HPDE6-E6E7 (cell line): ENCODE measurements around the gene NME3.

Experiments used
- DNase-seq: peaks from one replicate; pipeline ENCODE4 v3.0.0; 2011; ENCODE audit warnings: missing footprints; ENCODE audit errors: extremely low spot score

The NME3 gene

DNA sequence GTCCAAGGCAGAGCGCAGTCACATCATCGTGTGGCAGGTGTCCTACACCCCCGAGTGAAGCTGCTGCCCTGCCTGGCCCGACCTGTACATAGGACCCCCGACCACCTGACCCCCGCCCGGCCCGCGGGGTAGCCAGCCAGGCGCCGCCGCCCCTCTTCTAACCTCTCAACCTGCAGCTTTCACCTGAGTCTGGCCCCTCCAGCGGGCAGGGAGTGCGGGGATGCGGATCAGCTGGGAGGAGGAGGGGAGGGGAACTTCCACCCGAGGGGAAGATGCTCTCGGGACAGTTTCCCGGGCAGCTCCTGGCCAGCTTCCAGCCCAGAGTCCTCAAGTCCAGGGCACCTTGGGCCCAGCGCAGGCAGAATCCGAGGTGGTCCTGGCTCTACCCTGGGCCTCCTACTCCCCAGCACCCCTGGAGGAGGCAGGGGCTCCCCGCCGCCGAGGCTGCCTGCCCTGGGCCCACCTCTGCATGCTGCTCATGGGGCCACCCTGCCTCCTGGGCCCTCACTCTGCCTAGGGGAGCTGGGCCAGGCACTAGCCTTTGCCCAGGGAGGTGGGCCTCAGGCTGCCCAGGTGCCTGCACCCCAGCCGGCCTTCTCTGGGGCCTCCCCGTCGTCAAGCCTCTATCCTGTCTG, 2.5 kb downstream of the NME3 start:
- DNase-seq, result no peak

DNA sequence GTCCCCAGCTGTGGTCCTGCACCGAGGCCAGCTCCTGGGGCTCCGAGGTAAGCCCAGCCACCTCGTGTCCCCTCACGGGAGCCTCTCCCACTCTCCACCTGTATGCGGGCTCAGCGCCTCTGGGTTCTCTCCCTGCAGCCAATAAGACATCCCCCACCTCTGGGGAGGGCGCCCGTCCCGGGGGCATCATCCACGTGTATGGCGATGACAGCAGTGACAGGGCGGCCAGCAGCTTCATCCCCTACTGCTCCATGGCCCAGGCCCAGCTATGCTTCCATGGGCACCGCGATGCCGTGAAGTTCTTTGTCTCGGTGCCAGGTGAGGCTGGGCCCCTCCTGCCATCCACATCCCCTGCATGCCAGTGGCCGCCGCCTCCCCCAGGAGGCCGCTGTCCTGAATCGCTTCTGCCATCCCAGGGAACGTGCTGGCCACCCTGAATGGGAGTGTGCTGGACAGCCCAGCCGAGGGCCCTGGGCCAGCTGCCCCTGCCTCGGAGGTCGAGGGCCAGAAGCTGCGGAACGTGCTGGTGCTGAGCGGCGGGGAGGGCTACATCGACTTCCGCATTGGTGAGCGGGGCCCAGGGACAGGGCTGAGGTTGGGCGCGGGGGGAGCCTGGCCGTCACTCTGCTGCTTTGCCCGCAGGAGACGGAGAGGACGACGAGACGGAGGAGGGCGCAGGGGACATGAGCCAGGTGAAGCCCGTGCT, 3.1 kb downstream of the NME3 start:
- no peak for DNase-seq

DNA sequence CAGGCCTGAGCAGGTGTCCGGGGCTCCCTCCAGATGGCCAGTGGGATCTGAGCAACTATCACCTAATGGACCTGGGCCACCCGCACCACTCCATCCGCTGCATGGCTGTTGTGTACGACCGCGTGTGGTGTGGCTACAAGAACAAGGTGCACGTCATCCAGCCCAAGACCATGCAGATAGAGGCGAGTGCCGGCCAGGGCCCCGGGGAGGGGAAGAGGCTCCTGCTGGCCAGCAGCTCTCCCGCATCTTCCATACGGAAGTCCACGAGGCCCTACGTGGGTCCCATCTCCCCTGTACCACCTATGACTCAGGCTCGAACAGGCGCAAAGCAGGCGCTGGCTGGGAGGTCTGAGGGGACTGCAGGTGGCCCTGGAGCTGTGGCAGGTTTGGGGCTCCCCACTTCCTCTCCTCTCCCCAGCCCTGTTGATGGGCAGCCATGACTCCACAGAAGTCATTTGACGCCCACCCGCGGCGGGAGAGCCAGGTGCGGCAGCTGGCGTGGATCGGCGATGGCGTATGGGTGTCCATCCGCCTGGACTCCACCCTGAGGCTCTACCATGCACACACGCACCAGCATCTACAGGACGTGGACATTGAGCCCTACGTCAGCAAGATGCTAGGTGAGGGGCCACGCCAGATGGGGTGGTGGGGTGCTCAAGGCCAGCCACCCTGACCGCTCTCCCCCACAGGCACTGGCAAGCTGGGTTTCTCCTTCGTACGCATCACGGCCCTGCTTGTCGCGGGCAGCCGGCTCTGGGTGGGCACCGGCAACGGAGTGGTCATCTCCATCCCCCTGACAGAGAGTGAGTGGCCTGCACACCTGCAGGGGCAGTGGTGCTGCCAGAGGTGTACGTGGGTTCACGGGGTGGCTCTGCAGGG, 4.0 kb downstream of the NME3 start:
- no peak for DNase-seq

DNA sequence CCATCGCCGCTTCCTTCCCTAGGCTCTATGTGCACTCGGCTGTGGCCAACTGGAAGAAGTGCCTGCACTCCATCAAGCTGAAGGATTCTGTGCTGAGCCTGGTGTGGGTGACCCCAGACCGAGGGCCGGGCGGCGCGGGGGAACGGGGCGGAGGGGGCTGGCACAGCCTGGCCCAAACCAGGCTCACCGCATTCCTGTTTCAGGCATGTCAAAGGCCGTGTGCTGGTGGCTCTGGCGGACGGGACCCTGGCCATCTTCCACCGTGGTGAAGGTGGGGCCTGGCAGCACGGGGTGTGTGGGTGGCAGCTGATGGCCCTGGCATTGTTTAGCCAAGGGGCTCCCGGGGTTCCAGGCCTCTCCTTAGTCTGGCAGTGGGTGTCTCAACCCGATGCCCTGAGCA, 4.6 kb downstream of the NME3 start:
- DNase-seq, result no peak

DNA sequence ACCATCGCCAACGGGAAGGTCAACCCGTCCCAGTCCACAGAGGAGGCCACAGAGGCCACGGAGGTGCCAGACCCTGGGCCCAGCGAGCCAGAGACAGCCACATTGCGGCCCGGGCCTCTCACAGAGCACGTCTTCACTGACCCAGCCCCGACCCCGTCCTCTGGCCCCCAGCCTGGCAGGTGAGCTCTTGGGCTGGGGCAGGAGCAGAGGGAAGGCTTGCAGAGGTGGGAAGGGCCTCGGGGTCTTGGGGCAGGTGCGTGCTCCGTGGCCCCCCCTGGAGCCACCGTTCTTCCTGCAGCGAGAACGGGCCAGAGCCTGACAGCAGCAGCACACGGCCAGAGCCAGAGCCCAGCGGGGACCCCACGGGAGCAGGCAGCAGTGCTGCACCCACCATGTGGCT, 5.1 kb downstream of the NME3 start:
- DNase-seq, result no peak

DNA sequence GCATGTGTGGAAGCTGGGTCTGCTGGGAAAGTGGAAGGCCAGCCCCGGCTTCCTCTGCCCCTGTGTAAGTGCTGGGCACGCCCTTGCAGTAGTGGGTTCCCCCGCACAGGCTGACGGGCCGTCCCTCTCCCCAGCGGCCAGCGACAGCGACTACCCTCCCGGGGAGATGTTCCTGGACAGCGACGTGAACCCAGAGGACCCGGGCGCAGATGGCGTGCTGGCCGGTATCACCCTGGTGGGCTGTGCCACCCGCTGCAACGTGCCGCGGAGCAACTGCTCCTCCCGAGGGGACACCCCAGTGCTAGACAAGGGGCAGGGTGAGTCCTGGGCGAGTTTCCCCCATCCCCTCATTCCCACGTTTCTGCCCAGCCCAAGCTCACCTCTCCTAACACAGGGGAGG, 5.5 kb downstream of the NME3 start:
- DNase-seq, result no peak

DNA sequence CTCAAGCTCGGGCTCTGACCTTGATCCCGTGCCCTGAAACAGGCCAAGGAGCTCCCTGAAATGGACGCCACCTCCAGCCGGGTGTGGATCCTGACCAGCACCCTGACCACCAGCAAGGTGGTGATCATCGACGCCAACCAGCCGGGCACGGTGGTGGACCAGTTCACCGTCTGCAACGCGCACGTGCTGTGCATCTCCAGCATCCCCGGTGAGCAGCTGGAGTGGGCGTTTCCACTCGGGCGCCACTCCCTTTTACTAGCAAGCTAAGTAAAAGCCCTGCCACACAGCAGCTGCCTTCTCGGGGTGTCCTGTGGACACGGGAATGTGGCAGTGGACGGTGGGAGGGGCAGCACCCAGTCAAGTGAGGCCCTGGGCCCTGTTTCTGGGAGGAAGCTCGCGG, 6.4 kb downstream of the NME3 start:
- no peak for DNase-seq

DNA sequence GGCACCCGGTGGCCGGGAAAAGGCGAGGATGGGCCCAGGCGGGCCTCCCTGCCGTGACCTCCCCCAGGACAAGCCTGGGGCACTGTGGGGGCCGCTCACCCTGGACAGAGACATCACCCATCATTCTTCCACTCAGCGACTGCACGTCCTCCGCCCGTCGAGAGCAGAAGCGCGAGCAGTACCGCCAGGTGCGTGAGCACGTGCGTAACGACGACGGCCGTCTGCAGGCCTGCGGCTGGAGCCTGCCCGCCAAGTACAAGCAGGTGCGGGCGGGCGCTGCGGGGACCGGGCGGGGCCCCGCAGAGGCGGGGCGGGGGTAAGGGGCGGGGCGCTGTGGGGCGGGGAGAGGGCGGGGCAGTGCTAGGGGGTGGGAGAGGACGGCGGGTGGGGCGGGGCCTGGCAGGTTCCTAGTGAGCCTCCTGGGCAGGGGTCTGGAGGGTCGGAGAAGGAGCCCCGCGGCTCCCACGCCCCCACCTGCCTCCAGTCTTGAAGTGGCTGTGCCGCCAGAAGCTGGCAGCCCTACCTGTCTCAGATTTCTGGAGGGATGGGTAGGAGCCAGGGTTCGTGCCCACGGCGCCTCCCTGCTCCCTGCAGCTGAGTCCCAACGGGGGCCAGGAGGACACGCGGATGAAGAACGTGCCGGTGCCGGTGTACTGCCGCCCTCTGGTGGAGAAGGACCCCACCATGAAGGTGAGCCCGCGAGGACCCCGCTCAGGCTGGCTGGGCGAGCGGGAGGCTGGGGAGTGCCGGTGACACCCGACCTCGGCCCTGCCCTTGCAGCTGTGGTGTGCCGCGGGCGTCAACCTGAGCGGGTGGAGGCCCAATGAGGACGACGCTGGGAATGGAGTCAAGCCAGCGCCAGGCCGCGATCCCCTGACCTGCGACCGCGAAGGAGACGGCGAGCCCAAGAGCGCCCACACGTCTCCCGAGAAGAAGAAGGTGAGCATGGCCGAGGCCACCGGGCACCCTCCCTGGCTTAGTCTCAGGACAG, 7.5 kb downstream of the NME3 start:
- no peak for DNase-seq

DNA sequence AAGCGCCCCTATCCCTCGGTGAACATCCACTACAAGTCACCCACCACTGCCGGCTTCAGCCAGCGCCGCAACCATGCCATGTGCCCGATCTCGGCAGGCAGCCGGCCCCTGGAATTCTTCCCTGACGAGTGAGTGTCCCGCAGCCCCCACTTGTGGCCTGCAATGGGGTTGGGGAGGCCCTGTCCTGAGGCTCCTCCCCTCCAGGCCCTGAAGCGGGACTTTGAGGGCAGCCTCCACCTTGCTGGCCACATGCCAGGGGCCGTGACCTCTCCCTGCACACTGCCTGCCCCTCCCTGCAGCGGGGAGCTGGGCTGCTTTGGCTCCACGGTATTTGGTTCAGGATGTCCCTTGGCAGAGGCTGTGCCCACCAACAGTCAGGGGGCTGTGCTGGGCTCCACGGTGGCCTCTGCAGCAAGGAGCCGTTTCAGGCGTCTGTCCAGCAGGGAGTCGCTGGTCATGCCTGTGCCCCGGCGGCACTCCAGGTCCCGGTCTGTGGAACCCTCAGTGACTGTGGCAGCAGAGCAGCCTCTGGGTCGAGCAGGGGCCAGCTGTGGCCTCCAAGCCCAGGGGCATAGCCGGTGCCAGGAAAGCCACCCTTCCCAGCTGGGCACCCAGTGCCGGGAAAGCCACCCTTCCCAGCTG, 8.3 kb downstream of the NME3 start:
- DNase-seq, result no peak

DNA sequence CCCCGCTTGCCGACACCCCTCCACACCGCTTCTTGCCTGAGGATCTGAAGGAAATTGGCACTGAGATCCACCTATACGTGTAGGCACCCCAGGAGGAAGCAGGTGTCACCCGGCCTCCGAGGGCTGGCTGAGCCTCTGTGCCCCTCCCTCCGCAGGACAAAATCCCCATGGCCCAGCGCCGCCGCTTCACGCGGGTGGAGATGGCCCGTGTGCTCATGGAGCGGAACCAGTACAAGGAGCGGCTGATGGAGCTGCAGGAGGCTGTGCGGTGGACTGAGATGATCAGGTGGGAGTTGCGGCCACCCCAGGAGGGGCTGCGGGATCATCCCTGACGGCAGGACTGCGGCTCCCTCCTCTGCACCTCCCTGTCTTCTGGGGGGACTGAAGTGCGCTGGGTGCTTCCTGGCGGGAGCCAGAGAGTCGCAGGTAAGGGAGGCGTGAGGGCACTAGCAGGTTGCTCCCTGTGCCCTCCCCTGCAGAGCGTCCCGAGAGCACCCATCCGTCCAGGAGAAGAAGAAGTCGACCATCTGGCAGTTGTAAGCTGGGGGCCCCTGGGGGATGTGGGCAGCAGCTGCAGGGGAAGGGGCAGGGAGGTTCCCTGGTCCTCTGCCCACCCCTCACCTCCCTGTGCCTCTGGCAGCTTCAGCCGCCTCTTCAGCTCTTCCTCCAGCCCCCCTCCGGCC, 9.0 kb downstream of the NME3 start:
- DNase-seq, result no peak

DNA sequence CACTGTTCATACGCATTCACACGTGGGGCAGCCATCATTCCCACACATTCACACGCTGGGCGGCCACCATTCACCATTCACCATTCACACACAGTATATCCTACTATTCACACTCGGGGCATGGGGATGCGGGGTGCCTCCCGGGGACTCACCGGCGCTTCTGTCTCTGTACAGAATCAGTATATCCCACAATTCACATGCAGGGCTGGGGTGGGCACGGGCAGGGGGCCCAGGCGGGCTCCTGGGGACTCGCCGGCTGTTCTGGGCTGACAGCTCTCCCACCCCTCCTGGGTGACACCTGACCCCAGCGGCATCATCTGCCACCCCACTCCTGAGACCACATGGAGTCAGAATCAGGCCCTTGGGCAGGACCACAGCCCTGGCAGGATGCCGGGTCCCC, 9.6 kb downstream of the NME3 start:
- no peak for DNase-seq

DNA sequence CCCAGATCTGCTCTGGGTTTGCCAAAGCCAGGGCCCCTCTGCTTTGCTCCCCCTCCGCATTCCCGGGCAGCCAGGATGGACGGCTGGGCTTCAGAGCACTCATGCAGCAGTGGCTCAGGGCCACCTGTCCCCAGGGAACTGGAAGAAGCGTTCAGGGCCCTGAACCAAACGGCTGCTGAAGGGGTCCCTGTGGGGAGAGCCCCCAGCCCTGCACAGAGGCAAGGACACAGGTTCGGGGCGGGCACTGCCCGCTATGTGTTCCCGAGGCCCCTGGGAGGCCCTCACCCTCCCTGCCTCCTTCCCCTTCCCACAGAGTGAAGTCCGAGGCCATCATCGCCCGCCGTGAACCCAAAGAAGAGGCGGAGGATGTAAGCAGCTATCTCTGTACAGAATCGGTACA, 10.4 kb downstream of the NME3 start:
- no peak for DNase-seq

DNA sequence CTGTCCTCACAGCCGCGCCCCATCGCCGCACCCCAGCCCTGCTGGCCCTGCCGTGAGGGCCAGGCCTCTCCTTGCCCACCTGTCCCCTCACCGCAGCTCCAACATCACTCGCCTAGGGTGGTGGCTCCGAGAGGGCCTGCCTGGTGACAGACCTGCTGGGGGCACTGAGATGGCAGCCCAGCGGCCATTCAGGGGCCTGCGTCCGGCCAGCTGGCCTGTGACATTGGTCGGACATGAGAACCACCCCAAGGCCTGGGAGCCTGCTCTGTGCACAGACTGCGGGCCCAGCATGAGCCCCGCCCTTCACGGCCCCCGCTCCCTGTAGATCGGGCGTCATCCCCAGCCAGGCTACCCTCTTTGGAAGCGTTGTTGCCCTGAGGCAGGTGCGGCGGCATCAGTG, 11.8 kb downstream of the NME3 start:
- DNase-seq, result no peak

DNA sequence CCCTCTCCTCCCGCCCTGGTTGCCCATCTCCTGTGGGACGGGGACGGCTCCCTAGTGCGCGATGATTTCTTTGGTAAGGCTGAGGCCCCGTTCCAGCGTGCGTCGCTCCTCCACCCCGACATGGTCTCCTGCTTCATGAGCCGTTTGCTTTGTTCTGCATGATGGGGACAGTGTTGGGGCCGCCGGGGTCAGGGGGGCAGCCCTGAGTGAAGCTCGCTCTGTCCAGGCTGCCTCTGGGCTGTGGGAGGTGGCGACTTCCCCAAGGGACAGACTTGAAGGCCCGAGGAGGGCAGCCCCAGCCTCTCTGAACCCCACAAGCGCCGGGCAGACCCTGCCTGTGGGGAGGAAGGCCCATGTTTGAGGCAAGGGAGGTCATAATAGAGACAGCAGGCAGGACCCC, 12.4 kb downstream of the NME3 start:
- no peak for DNase-seq

DNA sequence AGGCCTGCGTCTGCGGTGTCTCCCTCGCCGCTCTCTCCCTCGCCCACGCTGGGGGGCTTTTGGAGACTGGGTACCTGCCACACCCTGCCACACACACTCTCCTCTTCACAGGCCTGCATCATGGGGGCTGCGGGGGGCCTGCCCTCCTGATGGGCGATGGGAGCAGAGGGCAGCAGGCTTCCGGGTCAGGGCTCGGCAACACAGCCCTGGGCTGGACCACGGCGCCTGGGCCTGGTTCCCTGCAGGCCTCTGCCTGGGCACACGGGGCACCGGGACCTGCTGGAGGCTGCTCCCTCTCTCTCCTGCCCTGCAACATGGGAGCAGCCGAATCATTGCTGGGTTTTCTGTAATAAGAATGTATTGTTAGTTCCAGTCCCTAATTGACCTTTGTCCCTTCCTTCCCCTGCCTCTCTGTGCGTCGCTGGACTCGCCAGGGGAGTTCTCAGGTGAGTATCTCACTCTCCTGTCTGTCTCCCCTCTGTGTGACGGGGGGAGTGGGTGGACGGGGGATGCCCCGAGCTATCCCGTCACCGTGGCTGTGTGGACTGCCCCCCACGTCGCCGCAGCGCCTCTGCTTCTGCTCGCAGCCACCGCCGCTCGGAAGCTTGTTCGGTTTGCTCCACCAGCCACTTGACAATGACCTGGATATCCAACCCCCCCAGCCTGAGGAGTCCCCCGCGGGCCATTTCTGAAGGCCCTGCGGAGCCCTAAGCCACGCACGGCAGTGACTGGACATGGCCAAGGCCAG, 13.5 kb downstream of the NME3 start:
- DNase-seq, result no peak

DNA sequence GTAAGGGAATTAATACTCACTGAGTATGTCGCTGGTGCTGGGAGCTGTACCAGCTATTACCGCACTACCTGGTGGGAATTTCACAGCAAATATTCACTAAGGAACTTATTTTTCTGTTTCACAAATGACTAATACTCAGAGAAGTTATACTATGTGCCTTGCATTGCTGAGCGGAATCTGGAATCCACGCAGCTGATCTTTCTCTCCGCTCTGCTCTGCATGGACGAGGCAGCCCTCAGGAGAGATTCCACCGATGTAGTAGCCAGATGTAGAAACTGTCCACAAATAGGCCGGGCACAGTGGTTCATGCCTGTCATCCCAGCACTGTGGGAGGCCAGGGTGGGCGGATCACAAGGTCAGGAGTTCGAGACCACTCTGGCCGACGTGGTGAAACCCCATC, 17.1 kb downstream of the NME3 start:
- DNase-seq, result no peak

DNA sequence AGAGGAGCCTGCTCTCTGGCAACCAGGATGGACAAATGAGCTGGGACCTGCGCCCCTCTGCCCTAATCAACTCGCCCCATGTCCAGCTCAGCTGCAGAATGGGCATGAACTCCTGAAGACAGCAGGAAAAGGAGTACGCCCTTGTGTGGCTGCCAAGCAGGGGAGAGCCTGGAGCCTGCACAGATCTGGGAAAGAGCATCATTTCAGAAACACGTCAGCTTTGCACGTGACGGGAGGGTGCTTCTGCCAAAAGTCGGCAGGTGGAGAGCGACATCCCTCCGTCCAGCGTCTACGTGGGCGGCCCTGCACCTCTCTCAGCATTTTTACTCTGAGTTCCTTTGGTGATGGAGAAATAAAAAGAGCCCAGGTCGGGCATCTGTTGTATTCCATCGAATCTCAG, 18.5 kb downstream of the NME3 start:
- DNase-seq, result no peak

DNA sequence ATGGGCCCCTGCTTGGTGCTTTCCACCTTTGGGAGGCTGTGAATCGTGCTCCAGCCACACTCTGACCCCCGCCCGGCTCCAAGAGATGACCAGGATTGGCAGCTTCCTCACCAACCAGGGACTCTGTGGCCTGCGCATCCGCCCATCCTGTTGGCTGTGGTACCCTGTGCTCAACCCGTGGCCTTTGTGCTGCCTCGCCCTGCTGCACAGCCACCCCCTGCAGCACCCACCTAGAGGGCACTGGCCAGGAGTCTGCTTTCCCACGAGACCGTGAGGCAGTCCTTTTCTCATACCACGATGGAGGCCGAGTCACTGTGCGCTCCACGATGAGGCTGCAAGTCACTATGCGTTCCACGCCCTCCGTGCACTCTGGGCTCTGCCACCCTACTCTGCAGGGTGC, 19.4 kb downstream of the NME3 start:
- DNase-seq, result no peak

DNA sequence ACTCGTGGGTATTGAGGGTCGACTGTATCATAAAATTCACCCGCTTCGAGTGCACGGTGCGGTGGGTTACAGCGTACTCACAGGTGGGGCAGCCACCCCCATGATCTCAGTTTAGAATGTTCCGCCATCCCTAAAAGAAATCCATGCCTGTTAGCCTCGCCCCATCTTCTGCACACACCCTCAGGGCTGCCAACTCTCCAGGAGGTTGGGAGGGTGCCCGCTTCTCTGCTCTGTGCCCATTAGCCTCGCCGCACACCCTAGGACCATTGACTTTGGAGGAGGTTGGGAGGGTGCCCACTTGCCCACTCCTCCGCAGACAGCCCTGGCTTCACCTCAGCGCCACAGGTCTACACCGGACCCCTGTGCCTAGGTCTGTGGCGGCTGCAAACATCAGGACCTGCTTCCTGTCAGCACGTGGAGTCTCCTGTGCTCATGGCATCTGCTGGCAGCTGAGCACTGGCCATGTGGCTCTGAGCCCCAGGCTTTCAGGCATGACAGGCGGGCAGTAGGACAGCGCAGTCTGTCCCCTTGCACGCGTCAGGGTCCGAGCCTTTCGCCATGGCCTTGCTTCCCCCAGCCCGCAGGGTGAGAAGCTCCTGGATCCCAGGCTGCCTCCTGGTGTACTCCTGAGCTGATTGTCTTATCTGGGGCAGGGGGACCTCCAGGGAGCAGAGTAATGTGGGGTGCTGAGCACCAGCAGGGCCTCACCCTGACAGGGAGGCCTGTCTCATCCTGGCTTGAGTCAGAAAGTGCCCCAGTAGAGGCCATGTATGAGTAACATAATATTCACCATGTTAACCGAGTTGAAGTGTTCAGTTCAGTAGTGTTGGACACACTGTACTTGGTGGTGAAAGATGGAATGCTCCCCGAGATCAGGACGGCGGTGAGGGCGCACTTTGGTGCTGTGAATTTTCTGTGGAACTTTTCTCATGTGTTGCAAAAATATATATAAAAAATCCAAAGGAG, 21.9 kb downstream of the NME3 start:
- no peak for DNase-seq
